ENCODE data around the gene PTEN.
"Not testable (repeated sequence)": the region's sequence is repeated elsewhere in the genome, so short reads cannot be mapped to it uniquely, and the experiment has no call there.

PTEN gene

DNA sequence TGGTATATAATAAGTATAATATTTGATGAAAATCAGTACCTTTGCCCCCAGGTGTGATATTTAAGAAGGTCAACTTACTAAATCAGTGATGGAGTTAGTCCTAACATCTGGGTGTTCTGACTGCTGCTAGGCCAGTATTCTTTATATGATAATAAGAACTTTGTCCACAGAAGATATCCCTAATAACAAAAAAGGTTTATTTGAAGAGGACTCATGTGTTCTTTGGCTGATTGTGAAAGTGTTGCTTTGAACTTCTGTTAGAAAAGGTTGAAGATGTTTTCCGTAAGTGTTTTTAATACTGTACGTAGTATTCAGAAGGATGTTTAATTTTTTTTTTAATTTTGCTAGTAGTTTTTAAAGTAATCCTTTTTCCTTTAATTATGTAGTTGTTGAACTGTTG lies 10.2 kb downstream of the PTEN start:
- no peak for DNase-seq

GRCh38 chr10:87875929-87876571 lies 12.6 kb downstream of the PTEN start:
- DNase-seq = no peak

- DNase-seq = no peak
Measured at GRCh38 chr10:87878664-87879459, 15.4 kb downstream of the PTEN start.

DNA sequence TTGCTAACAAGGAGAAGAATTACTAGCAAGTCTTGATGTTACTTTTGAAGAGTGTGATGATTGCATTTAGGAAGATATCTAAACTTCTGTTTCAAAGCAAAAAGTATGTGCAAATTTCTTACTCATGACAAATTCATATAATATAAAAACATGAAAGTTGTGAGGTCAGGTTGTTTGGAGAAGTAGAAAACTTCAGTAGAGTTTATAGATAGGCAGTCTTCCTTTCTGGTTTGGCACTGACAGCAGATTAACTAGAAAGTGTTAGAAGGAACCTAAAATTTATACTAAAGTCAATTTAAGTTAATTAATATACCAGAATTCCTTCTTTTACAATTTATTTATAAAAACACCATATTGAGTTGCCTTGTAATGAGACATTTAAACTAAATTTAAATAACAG lies 16.9 kb downstream of the PTEN start:
- DNase-seq = no peak

- DNase-seq = not testable (repeated sequence)
Measured at GRCh38 chr10:87881373-87882059, 18.1 kb downstream of the PTEN start.

- no peak for DNase-seq
Measured at GRCh38 chr10:87882555-87883294, 19.3 kb downstream of the PTEN start.

DNA sequence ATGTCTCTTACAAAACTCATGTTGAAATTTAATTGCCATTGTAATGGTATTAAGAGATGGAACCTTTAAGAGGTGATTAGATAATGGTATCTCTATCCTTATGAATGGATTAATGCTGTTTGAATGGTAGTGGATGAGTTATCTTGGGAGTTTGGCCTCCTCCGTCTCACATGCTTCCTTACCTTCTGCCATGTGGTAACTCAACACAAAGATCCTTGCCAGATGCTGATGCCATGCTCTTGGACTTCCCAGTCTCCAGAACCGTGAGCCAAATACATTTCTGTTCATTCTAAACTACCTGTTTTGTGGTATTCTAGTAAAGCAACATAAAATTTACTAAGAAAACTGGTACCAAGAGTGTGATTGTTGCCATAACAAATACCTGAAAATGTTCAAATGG lies 23.2 kb downstream of the PTEN start:
- DNase-seq = no peak

DNA sequence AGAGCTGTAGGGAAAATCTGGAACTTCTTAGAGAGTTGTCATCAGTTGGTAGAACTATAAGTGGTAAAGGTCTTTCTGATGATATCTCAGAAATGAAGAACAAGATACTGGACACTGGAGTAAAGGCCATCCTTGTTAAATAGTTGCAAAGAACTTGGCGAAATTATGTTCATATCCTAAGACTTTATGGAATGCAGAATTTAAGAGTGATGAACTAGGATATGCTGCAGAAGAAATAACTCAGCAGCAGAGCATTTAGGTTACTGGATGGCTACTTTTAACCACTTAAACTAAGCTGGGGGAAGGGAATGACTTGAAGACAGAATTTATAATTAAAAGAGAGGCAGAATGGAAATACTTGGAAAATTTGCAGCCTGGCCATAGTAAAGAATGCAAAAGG lies 23.7 kb downstream of the PTEN start:
- no peak for DNase-seq

DNA sequence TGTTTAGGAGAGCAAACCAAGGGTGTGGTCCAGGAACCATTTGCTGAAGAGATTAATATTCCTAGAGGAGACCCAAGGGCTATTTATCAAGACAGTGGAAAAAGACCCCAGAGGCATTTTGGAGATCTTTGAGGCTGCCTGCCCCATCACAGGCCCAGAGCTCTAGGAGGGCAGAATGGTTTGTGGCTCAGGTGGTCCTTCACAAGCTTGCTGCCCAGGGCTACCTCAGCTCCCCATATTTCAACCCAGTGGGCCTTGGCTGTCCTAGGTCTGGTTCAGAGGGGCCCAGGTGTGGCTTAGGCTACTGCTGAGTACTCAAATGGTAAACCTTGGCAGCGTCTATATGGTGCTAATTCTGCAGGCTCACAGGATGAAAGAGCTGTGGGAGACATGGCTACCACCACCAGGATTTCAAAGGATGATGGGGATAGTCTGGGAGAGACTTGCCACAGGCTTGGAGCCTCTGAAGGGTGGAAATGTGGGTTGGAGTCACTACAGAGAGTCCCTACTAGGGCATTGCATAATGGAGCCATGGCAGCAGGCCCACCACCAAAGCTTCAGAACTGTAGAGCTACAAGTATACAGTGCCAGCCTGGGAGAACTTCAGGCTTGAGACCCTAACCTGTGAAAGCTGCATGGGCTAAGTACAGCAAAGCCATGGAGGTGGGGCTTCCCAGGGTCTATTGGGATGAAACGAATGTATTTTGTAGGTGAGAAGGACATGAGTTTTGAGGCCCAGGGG lies 24.3 kb downstream of the PTEN start:
- no peak for DNase-seq

GRCh38 chr10:87895430-87895829 lies 32.0 kb downstream of the PTEN start:
- DNase-seq = no peak

DNA sequence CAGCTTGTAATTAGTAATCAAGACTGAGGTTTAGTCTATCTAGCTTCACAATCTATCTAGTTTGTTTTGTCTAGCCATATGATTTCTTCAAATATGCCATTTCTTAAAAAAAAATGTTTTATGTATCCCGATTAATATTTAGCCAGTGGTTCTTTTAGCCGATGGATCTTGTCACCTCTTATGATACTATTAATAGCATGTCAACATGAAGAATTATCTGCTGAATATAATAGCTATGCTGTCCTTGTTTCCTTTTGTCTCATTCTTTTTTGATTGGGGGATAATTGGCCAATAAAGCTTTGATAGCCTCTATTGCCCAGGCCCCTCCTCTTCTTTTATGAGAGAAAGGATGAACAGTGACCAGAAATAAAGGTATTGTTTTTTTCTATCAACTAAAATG lies 32.8 kb downstream of the PTEN start:
- no peak for DNase-seq

GRCh38 chr10:87897957-87898356 lies 34.5 kb downstream of the PTEN start:
- DNase-seq = not testable (repeated sequence)

DNA sequence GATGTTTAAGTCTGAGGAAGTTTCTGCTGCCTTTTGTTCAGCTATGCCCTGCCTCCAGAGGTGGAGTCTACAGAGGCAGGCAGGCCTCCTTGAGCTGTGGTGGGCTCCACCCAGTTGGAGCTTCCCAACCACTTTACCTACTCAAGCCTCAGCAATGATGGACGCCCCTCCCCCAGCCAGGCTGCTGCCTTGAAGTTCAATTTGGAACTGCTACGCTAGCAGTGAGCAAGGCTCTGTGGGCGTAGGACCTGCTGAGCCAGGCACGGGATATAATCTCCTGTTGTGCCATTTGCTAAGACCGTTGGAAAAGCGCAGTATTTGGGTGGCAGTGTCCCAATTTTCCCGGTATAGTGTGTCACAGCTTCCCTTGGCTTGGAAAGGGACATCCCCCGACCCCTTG lies 40.0 kb downstream of the PTEN start:
- DNase-seq = not testable (repeated sequence)

DNA sequence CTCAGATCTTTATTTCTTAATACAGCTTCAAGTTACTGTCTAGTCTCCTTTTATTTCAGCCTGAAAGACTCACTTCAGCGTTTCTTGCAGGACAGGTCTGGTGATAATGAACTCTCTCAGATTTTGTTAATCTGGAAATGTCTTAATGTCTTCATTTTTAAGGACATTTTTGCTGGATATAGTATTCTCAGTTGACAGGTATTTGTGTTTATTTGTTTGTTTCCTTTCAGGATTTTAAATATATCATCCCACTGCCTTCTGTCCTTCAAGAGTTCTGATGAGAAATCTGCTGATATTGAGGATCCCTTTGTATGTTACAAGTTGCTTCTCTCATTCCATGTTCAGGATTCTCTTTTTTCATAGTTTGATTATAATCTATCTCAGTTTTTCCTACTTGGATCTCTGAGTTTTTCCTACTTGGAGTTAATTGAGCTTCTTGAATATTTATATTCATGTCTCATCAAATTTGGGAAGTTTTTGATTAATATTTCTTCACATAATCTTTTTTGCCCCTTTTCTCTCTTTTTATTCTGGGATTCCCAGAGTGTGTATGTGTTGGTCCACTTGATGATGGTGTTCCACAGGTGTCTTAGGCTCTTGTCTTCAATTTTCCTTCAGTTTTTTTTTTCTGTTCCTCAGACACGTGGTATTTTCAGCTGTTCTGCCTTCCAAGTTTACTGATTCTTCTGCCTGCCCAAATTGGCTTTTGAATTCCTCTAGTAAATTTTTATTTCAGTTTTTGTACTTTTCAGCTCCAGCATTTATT lies 49.9 kb downstream of the PTEN start:
- no peak for DNase-seq

GRCh38 chr10:87915406-87915805 lies 52.0 kb downstream of the PTEN start:
- DNase-seq = no peak

DNA sequence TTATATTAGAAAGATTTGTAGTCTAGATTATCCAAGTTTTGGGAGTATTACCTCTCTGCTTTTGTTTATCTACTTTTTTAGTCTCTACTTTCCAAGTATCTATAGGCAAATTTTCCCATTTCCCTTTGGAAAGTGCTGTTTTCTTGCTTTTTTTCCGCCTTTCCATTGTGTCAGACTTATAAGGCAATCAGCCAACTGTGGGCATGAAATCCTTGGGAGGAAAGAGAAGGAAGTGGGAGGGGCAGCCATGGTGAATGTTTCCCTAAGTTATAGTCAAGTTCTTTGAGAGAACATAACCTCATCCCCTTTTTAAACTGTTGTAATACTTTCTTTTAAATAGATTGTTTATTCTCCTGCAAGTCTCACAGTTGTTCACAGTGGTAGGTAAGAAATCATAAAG lies 52.6 kb downstream of the PTEN start:
- DNase-seq = no peak

DNA sequence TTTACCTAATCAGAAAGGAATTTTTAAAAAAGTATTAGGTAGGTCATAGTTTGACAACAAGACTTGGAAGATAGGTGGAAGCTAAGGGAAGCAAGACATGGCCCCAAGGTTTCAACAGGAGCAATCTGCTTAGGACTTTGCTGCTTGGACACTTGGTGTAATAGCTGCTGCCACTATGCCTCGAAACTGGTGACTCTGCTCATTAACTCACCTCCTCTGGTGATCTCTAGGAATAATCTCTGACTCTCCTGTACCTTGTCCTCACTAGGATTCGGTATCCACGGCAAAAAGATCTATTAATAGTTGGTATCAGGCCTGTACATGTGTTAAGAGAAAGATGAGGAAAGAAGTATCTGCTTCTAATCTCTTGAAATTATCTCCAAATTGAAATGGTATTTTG lies 53.1 kb downstream of the PTEN start:
- no peak for DNase-seq

GRCh38 chr10:87918254-87918859 lies 54.9 kb downstream of the PTEN start:
- DNase-seq = no peak

DNA sequence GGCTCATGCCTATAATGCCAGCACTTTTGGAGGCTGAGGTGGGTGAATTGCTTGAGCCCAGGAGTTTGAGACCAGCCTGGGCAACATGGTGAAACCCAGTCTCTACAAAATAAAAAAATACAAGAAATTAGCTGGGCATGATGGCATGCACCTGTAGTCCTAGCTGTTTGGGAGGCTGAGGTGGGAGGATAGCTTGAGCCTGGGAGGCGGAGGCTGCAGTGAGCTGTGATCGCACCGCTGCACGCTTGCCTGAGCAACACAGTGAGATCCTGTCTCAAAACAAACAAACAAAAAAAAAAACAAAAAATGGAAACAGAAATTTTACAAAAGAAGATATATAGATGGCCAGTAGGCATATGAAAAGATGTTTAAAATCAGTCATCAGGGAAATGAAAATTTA lies 57.1 kb downstream of the PTEN start:
- DNase-seq = no peak

DNA sequence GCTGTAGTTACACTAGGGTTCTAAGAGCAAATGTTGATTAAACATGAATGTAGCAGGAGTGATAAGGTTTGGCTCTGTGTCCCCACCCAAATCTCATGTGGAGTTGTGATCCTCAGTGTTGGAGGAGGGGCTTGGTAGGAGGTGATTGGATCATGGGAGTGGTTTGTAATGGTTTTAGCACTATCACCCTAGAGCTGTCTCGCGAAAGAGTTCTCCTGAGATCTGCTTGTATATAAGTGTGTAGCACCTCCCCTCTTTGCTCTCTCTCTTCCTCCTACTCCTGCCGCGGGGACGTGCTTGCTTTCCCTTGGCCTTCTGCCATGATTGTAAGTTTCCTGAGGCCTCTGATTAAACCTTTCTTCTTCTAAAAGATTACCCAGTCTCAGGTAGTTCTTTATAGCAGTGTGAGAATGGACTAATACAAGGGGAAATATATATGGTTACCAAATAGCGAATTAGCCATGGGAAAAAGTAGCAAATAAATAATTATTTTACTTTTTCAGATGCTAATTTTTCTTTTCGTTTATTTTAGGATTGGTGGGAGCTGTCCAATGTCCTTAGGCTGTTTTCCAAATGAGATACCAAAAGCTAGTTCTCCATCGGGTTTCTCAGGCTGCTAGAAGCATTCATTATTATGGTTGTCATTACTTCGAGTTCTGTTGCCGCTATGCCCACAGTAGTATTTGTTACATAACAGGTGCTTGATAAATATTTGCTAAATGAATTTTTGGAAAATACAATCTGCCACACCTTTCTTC lies 58.7 kb downstream of the PTEN start:
- no peak for DNase-seq

DNA sequence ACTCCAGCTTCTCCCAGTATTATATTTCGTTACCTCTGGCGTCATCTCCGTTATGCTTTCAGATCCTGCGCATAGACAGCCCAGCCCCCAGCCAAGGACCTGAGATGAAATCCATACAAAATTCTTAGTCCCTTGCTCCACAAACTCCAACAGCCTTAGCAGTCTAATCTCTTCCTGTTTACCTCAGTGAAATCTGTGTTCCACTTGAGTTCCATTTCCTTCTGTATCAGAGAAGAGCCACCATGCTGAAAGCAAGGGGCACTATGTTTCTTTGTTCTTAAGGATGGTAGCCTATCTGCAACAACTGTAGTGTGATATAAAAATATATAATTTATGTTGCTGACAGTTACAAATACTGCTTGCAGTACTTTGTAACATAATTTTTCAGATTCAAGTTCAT lies 59.8 kb downstream of the PTEN start:
- DNase-seq = no peak

Measured in activated naive CD4-positive, alpha-beta T cell treated with Interleukin-2 at 50 U/mL for 16 hours (primary cell).